Progenitor cell of endocrine pancreas (in vitro differentiated cells): ENCODE data around the gene ZG16B. TPM values are rescaled to one million over a fixed set of nuclear protein-coding genes. Genes with fewer than 3 reads are reported as not detected.
A peak's percentile ranks its signal among the peaks of the same experiment; 100 is the strongest.

Experiments
- DNase-seq: peaks from one replicate; pipeline ENCODE4 v3.0.0; 2021; ENCODE audit warnings: low spot score; ENCODE audit not compliant: unreplicated experiment
- H3K27ac Mint-ChIP-seq: 2 replicates; pipeline ENCODE4 v1.8.0; 2021; ENCODE audit warnings: mild to moderate bottlenecking, moderate library complexity, mixed read lengths
- H3K27me3 Mint-ChIP-seq: 2 replicates; pipeline ENCODE4 v1.8.0; 2021; ENCODE audit warnings: mixed read lengths
- H3K36me3 Mint-ChIP-seq: 2 replicates; pipeline ENCODE4 v1.8.0; 2022; ENCODE audit warnings: mixed read lengths; ENCODE audit not compliant: insufficient read depth
- H3K4me1 Mint-ChIP-seq: 2 replicates; pipeline ENCODE4 v1.8.0; 2021; ENCODE audit warnings: low read depth, mixed read lengths
- H3K4me3 Mint-ChIP-seq: 2 replicates; pipeline ENCODE4 v1.8.0; 2021; ENCODE audit warnings: low read depth, mild to moderate bottlenecking, moderate library complexity, mixed read lengths
- H3K9me3 Mint-ChIP-seq: 2 replicates; pipeline ENCODE4 v1.8.0; 2021; ENCODE audit warnings: low read depth, mixed read lengths
- CTCF ChIP-seq: fragments of 200-600 bp; sonication (generic); IDR thresholded peaks from one replicate; pipeline ENCODE4 v1.5.0; 2021; ENCODE audit warnings: antibody characterized with exemption, mild to moderate bottlenecking; ENCODE audit not compliant: unreplicated experiment
- total RNA-seq: library from RNA; stranded (reverse); gene quantifications from 2 replicates; pipeline ENCODE4 v1.2.1, GENCODE V29; 2021

Gene ZG16B
- total RNA-seq, 1 donor from 2014 or later, result not detected

- Mint-ChIP-seq H3K4me3 (peak overlapping the region; percentile 83), H3K9me3 (no peaks in the 10 kb centered on the region), H3K27me3 (peaks cover 50% of the 10 kb centered on the region), H3K36me3 (no peaks in the 10 kb centered on the region), H3K27ac (peak overlapping the region; percentile 90), H3K4me1 (no peaks in the 10 kb centered on the region)
- no peak for DNase-seq
- TF ChIP-seq CTCF, result no peak
Measured at GRCh38 chr16:2867661-2867986, 37.5 kb downstream of the ZG16B start.

- H3K9me3 Mint-ChIP-seq, result no peaks in the 10 kb centered on the region
- H3K36me3 Mint-ChIP-seq, result no peaks in the 10 kb centered on the region
- DNase-seq, result peak; percentile 97
- peak; percentile 98 for TF ChIP-seq CTCF
- H3K4me1 Mint-ChIP-seq, result no peaks in the 10 kb centered on the region
- H3K27me3 Mint-ChIP-seq, result peaks cover 55% of the 10 kb centered on the region
- H3K4me3 Mint-ChIP-seq, result peak overlapping the region; percentile 83
- peak overlapping the region; percentile 90 for H3K27ac Mint-ChIP-seq
Measured at GRCh38 chr16:2867987-2868789, 38.1 kb downstream of the ZG16B start.

- H3K27ac Mint-ChIP-seq, result no peak overlapping the region
Measured at GRCh38 chr16:2871926-2872325, 41.8 kb downstream of the ZG16B start.

GRCh38 chr16:2874032-2874911 lies 44.2 kb downstream of the ZG16B start:
- Mint-ChIP-seq H3K36me3 (no peaks in the 10 kb centered on the region), H3K4me1 (no peaks in the 10 kb centered on the region), H3K4me3 (no peak overlapping the region), H3K9me3 (no peaks in the 10 kb centered on the region), H3K27me3 (peaks cover 37% of the 10 kb centered on the region), H3K27ac (no peak overlapping the region)
- no peak for DNase-seq
- TF ChIP-seq CTCF, result no peak

More at GRCh38 chr16:2871926-2872325, 41.8 kb downstream of the ZG16B start:
- Mint-ChIP-seq H3K4me1 (no peaks in the 10 kb centered on the region), H3K36me3 (no peaks in the 10 kb centered on the region), H3K4me3 (no peak overlapping the region), H3K27me3 (peaks cover 39% of the 10 kb centered on the region), H3K9me3 (no peaks in the 10 kb centered on the region)
- no peak for TF ChIP-seq CTCF
- no peak for DNase-seq

GRCh38 chr16:2874912-2875362 lies 44.8 kb downstream of the ZG16B start:
- DNase-seq, result peak; percentile 53
- H3K4me1 Mint-ChIP-seq, result no peaks in the 10 kb centered on the region
- peaks cover 36% of the 10 kb centered on the region for H3K27me3 Mint-ChIP-seq
- no peaks in the 10 kb centered on the region for H3K36me3 Mint-ChIP-seq
- no peaks in the 10 kb centered on the region for H3K9me3 Mint-ChIP-seq
- TF ChIP-seq CTCF, result peak; percentile 95
- no peak overlapping the region for H3K27ac Mint-ChIP-seq
- H3K4me3 Mint-ChIP-seq, result no peak overlapping the region
